GM23338 (cell line): ENCODE results near the gene GRK5. TPM values are rescaled to one million over a fixed set of nuclear protein-coding genes. Genes with fewer than 3 reads are reported as not detected.

ENCODE experiments used
- ATAC-seq: fragments of 200-7000 bp; cut with Tn5 transposase; 3 replicates; pipeline ENCODE4 v1.9.1; 2020
- DNase-seq: peaks from one replicate; pipeline ENCODE4 v3.0.0-alpha.2; 2015; ENCODE audit warnings: low spot score
- H2AFZ ChIP-seq: fragments of 200-600 bp; sonication (generic); 2 replicates; pipeline ENCODE4 v1.8.0; 2016; ENCODE audit warnings: antibody characterized with exemption, mild to moderate bottlenecking, moderate library complexity
- H3F3A ChIP-seq: fragments of 200-600 bp; sonication (generic); replicated peaks from 2 replicates; pipeline ENCODE4 v1.8.0; 2017; ENCODE audit warnings: antibody characterized with exemption, mixed run types, low read depth
- H3K27ac ChIP-seq: fragments of 200-600 bp; sonication (generic); 2 replicates; pipeline ENCODE4 v1.6.1; 2016; ENCODE audit warnings: low read depth
- H3K27me3 ChIP-seq: fragments of 200-600 bp; sonication (generic); 2 replicates; pipeline ENCODE4 v1.8.0; 2016; ENCODE audit warnings: mild to moderate bottlenecking, mixed run types, moderate library complexity; ENCODE audit not compliant: insufficient read depth
- H3K36me3 ChIP-seq: fragments of 200-600 bp; sonication (generic); 2 replicates; pipeline ENCODE4 v1.8.0; 2016; ENCODE audit warnings: mild to moderate bottlenecking; ENCODE audit not compliant: insufficient read depth
- H3K4me1 ChIP-seq: fragments of 200-600 bp; sonication (generic); 2 replicates; pipeline ENCODE4 v1.8.0; 2016; ENCODE audit warnings: mild to moderate bottlenecking, moderate library complexity; ENCODE audit not compliant: insufficient read depth
- H3K4me2 ChIP-seq: fragments of 200-600 bp; sonication (generic); 2 replicates; pipeline ENCODE4 v1.7.1; 2017; ENCODE audit warnings: mixed run types
- H3K4me3 ChIP-seq: fragments of 200-600 bp; sonication (generic); 2 replicates; pipeline ENCODE4 v1.6.1; 2016; ENCODE audit warnings: mixed run types
- H3K79me2 ChIP-seq: fragments of 200-600 bp; sonication (generic); replicated peaks from 2 replicates; pipeline ENCODE4 v1.8.0; 2017; ENCODE audit warnings: mild to moderate bottlenecking; ENCODE audit not compliant: insufficient read depth
- H3K9me2 ChIP-seq: fragments of 200-600 bp; sonication (generic); 2 replicates; pipeline ENCODE4 v1.8.0; 2017; ENCODE audit not compliant: insufficient read depth
- H4K20me1 ChIP-seq: fragments of 200-600 bp; sonication (generic); replicated peaks from 2 replicates; pipeline ENCODE4 v1.8.0; 2017; ENCODE audit warnings: mild to moderate bottlenecking; ENCODE audit not compliant: insufficient read depth
- H3K27ac Mint-ChIP-seq: 2 replicates; pipeline ENCODE4 v1.8.0; 2020; ENCODE audit warnings: inconsistent platforms, mild to moderate bottlenecking, moderate library complexity, mixed read lengths
- H3K27me3 Mint-ChIP-seq: 3 replicates; pipeline ENCODE4 v1.8.0; 2022; ENCODE audit warnings: low read depth, mild to moderate bottlenecking, moderate library complexity, mixed read lengths, inconsistent platforms; ENCODE audit not compliant: insufficient read depth, poor library complexity
- H3K36me3 Mint-ChIP-seq: 3 replicates; pipeline ENCODE4 v1.8.0; 2021; ENCODE audit warnings: low read depth, mild to moderate bottlenecking, inconsistent platforms, moderate library complexity, mixed read lengths
- H3K4me1 Mint-ChIP-seq: 3 replicates; pipeline ENCODE4 v1.8.0; 2020; ENCODE audit warnings: mild to moderate bottlenecking, inconsistent platforms, mixed read lengths
- H3K4me3 Mint-ChIP-seq: 3 replicates; pipeline ENCODE4 v1.8.0; 2021; ENCODE audit warnings: moderate library complexity, mild to moderate bottlenecking, inconsistent platforms, mixed read lengths
- H3K9me3 Mint-ChIP-seq: 3 replicates; pipeline ENCODE4 v1.8.0; 2020; ENCODE audit warnings: moderate library complexity, mild to moderate bottlenecking, inconsistent platforms, mixed read lengths
- EZH2 ChIP-seq: fragments of 200-600 bp; sonication (generic); IDR thresholded peaks from one replicate; pipeline ENCODE4 v1.8.0; 2017; ENCODE audit warnings: antibody characterized with exemption, mild to moderate bottlenecking, low read depth; ENCODE audit not compliant: unreplicated experiment
- JUNB ChIP-seq: IDR thresholded peaks from one replicate; pipeline ENCODE4 v1.6.1; 2016; ENCODE audit warnings: antibody characterized with exemption; ENCODE audit not compliant: unreplicated experiment
- NANOG ChIP-seq: IDR thresholded peaks from 2 replicates; pipeline ENCODE4 v1.6.1; 2016; ENCODE audit warnings: antibody characterized with exemption, borderline replicate concordance
- POLR2AphosphoS5 ChIP-seq: IDR thresholded peaks from 2 replicates; pipeline ENCODE4 v1.6.1; 2016; ENCODE audit warnings: antibody characterized with exemption, low read depth
- STAT1 ChIP-seq: IDR thresholded peaks from one replicate; pipeline ENCODE4 v1.6.1; 2016; ENCODE audit warnings: antibody characterized with exemption; ENCODE audit not compliant: unreplicated experiment
- ZNF114 ChIP-seq: fragments of 250-450 bp; sonication (Bioruptor Pico); IDR thresholded peaks from 2 replicates; pipeline ENCODE4 v1.5.0; 2020; ENCODE audit warnings: mild to moderate bottlenecking, moderate library complexity
- ZNF331 ChIP-seq: fragments of 250-450 bp; sonication (Bioruptor Pico); IDR thresholded peaks from 2 replicates; pipeline ENCODE4 v1.5.0; 2020; ENCODE audit warnings: low read depth, mild to moderate bottlenecking, moderate library complexity
- polyA plus RNA-seq: library from polyadenylated mRNA; unstranded; fragments of >200 nt; fragmentation: Nextera tagmentation; extraction: Ambion mirVana; gene quantifications from 2 replicates; pipeline ENCODE4 v1.2.1, GENCODE V29; 2016
- total RNA-seq: library from RNA; depleted of rRNA; stranded (reverse); fragments of >200 nt; shearing (Covaris generic); gene quantifications from 2 replicates; pipeline ENCODE4 v1.2.3, GENCODE V29; 2014
- TF ChIP-seq, protein P1 (sequence below), 2 experiments: fragments of 200-600 bp in 1 of 2; sonication (generic) in 1 of 2; conservative IDR thresholded peaks; 2 replicates each; pipeline versions ENCODE4 v1.5.1 to v1.6.1; 2016 to 2017; ENCODE audit warnings: antibody characterized with exemption in 2 of 2, low read depth in 2 of 2, mild to moderate bottlenecking in 2 of 2, moderate library complexity in 1 of 2
- TF ChIP-seq, protein P2 (sequence below): IDR thresholded peaks from 2 replicates; pipeline ENCODE4 v1.6.1; 2016; ENCODE audit warnings: antibody characterized with exemption
- TF ChIP-seq, protein P3 (sequence below): fragments of 250-450 bp; sonication (Bioruptor Pico); IDR thresholded peaks from 2 replicates; pipeline ENCODE4 v1.5.0; 2020; ENCODE audit warnings: mild to moderate bottlenecking, moderate library complexity

Gene GRK5
- total and polyA plus RNA-seq, 2 experiments from 2014 or later = 0.53 to 2.0 TPM

DNA sequence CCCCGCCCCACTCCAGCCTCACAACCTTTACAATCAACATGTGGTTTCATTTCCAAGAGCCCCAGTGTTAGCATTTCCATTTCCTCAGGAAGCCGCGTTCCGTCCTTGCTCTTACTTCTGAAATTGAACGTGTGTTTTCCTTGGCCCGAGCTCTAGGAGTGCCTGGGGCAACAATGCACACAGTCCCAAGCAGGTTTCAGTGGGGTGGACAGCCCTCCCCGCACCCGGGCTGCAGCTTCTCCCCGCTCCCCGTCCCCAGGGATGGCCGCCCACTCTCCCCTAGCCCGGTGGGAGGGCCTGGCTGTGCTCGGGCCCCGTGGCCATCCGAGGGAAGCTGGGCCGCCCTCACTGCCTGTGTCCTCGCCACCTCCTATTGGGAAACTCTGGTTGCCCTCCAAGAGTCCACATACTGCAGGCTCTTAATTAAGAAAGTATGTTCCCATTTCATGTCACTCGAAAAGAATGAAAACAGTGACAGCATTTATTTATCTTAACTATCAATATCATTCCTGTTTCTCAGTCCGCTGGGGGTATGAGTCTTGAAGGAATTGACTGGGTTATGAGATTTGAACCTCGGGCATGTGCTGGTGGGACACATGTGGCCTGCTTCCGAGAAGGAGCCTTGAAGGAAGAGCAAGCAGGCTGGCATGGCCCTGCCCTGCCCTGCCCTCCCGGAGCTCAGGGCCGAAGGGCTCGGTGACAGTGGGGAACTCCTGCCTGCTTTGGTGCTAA, 163.8 kb downstream of the GRK5 start:
- Histone ChIP-seq H3K9me2 (no peaks in the 10 kb centered on the region), H2AFZ (no peak overlapping the region), H3K36me3 (no peaks in the 10 kb centered on the region), H3K27me3 (no peaks in the 10 kb centered on the region), H3K27ac (no peak overlapping the region), H3K4me1 (no peaks in the 10 kb centered on the region), H3K4me3 (no peak overlapping the region), H3K79me2 (no peaks in the 10 kb centered on the region), H3F3A (no peaks in the 10 kb centered on the region), H4K20me1 (no peaks in the 10 kb centered on the region; the same call in 1 of the 2 replicates), H3K4me2 (no peak overlapping the region)
- no peaks in the 10 kb centered on the region for H3K36me3 Mint-ChIP-seq
- no peaks in the 10 kb centered on the region for H3K27me3 Mint-ChIP-seq
- no peak for TF ChIP-seq STAT1
- TF ChIP-seq, protein P1, sequence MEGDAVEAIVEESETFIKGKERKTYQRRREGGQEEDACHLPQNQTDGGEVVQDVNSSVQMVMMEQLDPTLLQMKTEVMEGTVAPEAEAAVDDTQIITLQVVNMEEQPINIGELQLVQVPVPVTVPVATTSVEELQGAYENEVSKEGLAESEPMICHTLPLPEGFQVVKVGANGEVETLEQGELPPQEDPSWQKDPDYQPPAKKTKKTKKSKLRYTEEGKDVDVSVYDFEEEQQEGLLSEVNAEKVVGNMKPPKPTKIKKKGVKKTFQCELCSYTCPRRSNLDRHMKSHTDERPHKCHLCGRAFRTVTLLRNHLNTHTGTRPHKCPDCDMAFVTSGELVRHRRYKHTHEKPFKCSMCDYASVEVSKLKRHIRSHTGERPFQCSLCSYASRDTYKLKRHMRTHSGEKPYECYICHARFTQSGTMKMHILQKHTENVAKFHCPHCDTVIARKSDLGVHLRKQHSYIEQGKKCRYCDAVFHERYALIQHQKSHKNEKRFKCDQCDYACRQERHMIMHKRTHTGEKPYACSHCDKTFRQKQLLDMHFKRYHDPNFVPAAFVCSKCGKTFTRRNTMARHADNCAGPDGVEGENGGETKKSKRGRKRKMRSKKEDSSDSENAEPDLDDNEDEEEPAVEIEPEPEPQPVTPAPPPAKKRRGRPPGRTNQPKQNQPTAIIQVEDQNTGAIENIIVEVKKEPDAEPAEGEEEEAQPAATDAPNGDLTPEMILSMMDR (conservative IDR thresholded peaks at IDR 0.05; ENCODE audit: low read depth in 2 of 2) = no peak
- TF ChIP-seq, protein P2, sequence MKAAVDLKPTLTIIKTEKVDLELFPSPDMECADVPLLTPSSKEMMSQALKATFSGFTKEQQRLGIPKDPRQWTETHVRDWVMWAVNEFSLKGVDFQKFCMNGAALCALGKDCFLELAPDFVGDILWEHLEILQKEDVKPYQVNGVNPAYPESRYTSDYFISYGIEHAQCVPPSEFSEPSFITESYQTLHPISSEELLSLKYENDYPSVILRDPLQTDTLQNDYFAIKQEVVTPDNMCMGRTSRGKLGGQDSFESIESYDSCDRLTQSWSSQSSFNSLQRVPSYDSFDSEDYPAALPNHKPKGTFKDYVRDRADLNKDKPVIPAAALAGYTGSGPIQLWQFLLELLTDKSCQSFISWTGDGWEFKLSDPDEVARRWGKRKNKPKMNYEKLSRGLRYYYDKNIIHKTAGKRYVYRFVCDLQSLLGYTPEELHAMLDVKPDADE = no peak
- TF ChIP-seq, protein P3, sequence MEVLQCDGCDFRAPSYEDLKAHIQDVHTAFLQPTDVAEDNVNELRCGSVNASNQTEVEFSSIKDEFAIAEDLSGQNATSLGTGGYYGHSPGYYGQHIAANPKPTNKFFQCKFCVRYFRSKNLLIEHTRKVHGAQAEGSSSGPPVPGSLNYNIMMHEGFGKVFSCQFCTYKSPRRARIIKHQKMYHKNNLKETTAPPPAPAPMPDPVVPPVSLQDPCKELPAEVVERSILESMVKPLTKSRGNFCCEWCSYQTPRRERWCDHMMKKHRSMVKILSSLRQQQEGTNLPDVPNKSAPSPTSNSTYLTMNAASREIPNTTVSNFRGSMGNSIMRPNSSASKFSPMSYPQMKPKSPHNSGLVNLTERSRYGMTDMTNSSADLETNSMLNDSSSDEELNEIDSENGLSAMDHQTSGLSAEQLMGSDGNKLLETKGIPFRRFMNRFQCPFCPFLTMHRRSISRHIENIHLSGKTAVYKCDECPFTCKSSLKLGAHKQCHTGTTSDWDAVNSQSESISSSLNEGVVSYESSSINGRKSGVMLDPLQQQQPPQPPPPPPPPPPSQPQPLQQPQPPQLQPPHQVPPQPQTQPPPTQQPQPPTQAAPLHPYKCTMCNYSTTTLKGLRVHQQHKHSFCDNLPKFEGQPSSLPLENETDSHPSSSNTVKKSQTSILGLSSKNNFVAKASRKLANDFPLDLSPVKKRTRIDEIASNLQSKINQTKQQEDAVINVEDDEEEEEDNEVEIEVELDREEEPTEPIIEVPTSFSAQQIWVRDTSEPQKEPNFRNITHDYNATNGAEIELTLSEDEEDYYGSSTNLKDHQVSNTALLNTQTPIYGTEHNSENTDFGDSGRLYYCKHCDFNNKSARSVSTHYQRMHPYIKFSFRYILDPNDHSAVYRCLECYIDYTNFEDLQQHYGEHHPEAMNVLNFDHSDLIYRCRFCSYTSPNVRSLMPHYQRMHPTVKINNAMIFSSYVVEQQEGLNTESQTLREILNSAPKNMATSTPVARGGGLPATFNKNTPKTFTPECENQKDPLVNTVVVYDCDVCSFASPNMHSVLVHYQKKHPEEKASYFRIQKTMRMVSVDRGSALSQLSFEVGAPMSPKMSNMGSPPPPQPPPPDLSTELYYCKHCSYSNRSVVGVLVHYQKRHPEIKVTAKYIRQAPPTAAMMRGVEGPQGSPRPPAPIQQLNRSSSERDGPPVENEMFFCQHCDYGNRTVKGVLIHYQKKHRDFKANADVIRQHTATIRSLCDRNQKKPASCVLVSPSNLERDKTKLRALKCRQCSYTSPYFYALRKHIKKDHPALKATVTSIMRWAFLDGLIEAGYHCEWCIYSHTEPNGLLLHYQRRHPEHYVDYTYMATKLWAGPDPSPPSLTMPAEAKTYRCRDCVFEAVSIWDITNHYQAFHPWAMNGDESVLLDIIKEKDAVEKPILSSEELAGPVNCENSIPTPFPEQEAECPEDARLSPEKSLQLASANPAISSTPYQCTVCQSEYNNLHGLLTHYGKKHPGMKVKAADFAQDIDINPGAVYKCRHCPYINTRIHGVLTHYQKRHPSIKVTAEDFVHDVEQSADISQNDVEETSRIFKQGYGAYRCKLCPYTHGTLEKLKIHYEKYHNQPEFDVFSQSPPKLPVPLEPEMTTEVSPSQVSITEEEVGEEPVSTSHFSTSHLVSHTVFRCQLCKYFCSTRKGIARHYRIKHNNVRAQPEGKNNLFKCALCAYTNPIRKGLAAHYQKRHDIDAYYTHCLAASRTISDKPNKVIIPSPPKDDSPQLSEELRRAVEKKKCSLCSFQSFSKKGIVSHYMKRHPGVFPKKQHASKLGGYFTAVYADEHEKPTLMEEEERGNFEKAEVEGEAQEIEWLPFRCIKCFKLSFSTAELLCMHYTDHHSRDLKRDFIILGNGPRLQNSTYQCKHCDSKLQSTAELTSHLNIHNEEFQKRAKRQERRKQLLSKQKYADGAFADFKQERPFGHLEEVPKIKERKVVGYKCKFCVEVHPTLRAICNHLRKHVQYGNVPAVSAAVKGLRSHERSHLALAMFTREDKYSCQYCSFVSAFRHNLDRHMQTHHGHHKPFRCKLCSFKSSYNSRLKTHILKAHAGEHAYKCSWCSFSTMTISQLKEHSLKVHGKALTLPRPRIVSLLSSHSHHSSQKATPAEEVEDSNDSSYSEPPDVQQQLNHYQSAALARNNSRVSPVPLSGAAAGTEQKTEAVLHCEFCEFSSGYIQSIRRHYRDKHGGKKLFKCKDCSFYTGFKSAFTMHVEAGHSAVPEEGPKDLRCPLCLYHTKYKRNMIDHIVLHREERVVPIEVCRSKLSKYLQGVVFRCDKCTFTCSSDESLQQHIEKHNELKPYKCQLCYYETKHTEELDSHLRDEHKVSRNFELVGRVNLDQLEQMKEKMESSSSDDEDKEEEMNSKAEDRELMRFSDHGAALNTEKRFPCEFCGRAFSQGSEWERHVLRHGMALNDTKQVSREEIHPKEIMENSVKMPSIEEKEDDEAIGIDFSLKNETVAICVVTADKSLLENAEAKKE (CRISPR knock-in tag) = no peak
- no peak for TF ChIP-seq NANOG
- TF ChIP-seq POLR2AphosphoS5 = no peak
- TF ChIP-seq EZH2 = no peak
- TF ChIP-seq ZNF331 (CRISPR knock-in tag) = no peak
- TF ChIP-seq ZNF114 (CRISPR knock-in tag) = no peak
- TF ChIP-seq JUNB = no peak
- H3K27ac Mint-ChIP-seq = no peak overlapping the region
- DNase-seq = no peak
- H3K4me3 Mint-ChIP-seq = no peak overlapping the region
- ATAC-seq = peak; percentile 33
- H3K9me3 Mint-ChIP-seq = no peaks in the 10 kb centered on the region
- no peaks in the 10 kb centered on the region; the same call in 2 of the 3 replicates for H3K4me1 Mint-ChIP-seq
